ENCODE results near the gene PAMR1. TPM values are rescaled to one million over a fixed set of nuclear protein-coding genes. Genes with fewer than 3 reads are reported as not detected.

The PAMR1 gene
- total and polyA plus RNA-seq, 9 of the 15 experiments (the other 6 are each of a cell fraction or from before 2014, with no cell fraction given): not detected

- no peak for TF ChIP-seq ZNF197 (CRISPR knock-in tag; IDR thresholded peaks at IDR 0.05; ENCODE audit: low read depth)
- TF ChIP-seq MEF2D (tag; conservative IDR thresholded peaks at IDR 0.05; ENCODE audit: low read depth): no peak
- no peak for TF ChIP-seq XRCC4 (IDR thresholded peaks at IDR 0.05; ENCODE audit: extremely low read depth, insufficient read depth, insufficient read length)
- no peak for TF ChIP-seq SETDB1 (IDR thresholded peaks at IDR 0.05; ENCODE audit: low read length)
- TF ChIP-seq ID3 (CRISPR knock-in tag; IDR thresholded peaks at IDR 0.05): no peak
- TF ChIP-seq ID3 (tag; IDR thresholded peaks at IDR 0.05): no peak
- no peak for TF ChIP-seq NKRF (IDR thresholded peaks at IDR 0.05; ENCODE audit: borderline replicate concordance)
- no peak for TF ChIP-seq NR3C1 (CRISPR knock-in tag; IDR thresholded peaks at IDR 0.05)
- no peak for TF ChIP-seq MEF2A (IDR thresholded peaks at IDR 0.05; ENCODE audit: control insufficient read depth, low read depth, low read length)
Observed at GRCh38 chr11:35383953-35384352, 141.5 kb downstream of the PAMR1 start (continued).

Other genes starting within 250 kb of the PAMR1 start
- gene SLC1A2, start 106.1 kb downstream of the PAMR1 start, total RNA-seq (2014; rRNA removed): 0.05 TPM in 1 of 2 replicates, not detected in the other
- gene SLC1A2, start 106.1 kb downstream of the PAMR1 start, total RNA-seq (2014; rRNA removed; fragmentation: Illumina TruSeq; extraction: Trizol): not detected in 2 replicates
- gene SLC1A2, start 106.1 kb downstream of the PAMR1 start, total RNA-seq (2015; rRNA removed; fragmentation: Illumina TruSeq; extraction: Trizol): 0.07 TPM in 1 of 2 replicates, not detected in the other
- not detected in 2 replicates for gene SLC1A2, start 106.1 kb downstream of the PAMR1 start, total RNA-seq (2021)
- gene SLC1A2, start 106.1 kb downstream of the PAMR1 start, polyA plus RNA-seq (2011; rRNA removed): 0.03 TPM in 2 replicates
- gene SLC1A2, start 106.1 kb downstream of the PAMR1 start, polyA plus RNA-seq (2014; fragmentation: Illumina TruSeq; extraction: Trizol): not detected in 2 replicates
- gene SLC1A2, start 106.1 kb downstream of the PAMR1 start, polyA plus RNA-seq (2014; fragmentation: Nextera tagmentation; extraction: Ambion mirVana): not detected
- 0.04 TPM in 1 of 2 replicates, not detected in the other for gene SLC1A2, start 106.1 kb downstream of the PAMR1 start, polyA plus RNA-seq (2014; rRNA removed)
- gene FJX1, start 92.8 kb upstream of the PAMR1 start, total RNA-seq (2014; rRNA removed): 2.0 and 2.9 TPM in 2 replicates
- gene FJX1, start 92.8 kb upstream of the PAMR1 start, total RNA-seq (2014; rRNA removed; fragmentation: Illumina TruSeq; extraction: Trizol): 1.2 TPM in 2 replicates
- gene FJX1, start 92.8 kb upstream of the PAMR1 start, total RNA-seq (2015; rRNA removed; fragmentation: Illumina TruSeq; extraction: Trizol): 0.72 and 1.1 TPM in 2 replicates
- 2.7 and 3.7 TPM in 2 replicates for gene FJX1, start 92.8 kb upstream of the PAMR1 start, total RNA-seq (2021)
- gene FJX1, start 92.8 kb upstream of the PAMR1 start, polyA plus RNA-seq (2011; rRNA removed): 0.22 and 0.95 TPM in 2 replicates
- gene FJX1, start 92.8 kb upstream of the PAMR1 start, polyA plus RNA-seq (2014; fragmentation: Illumina TruSeq; extraction: Trizol): 0.64 and 0.66 TPM in 2 replicates
- under 1 TPM; 0.10 to 0.38 TPM for gene FJX1, start 92.8 kb upstream of the PAMR1 start, polyA plus RNA-seq (2014; fragmentation: Nextera tagmentation; extraction: Ambion mirVana)
- gene FJX1, start 92.8 kb upstream of the PAMR1 start, polyA plus RNA-seq (2014; rRNA removed): 0.58 and 0.84 TPM in 2 replicates
- gene TRIM44, start 137.2 kb upstream of the PAMR1 start, total RNA-seq (2014; rRNA removed): 20.7 and 37.0 TPM in 2 replicates
- gene TRIM44, start 137.2 kb upstream of the PAMR1 start, total RNA-seq (2014; rRNA removed; fragmentation: Illumina TruSeq; extraction: Trizol): 38.0 and 40.3 TPM in 2 replicates
- gene TRIM44, start 137.2 kb upstream of the PAMR1 start, total RNA-seq (2015; rRNA removed; fragmentation: Illumina TruSeq; extraction: Trizol): 30.3 and 31.9 TPM in 2 replicates
- gene TRIM44, start 137.2 kb upstream of the PAMR1 start, total RNA-seq (2021): 52.3 and 62.5 TPM in 2 replicates
- 101 and 105 TPM in 2 replicates for gene TRIM44, start 137.2 kb upstream of the PAMR1 start, polyA plus RNA-seq (2011; rRNA removed)
- gene TRIM44, start 137.2 kb upstream of the PAMR1 start, polyA plus RNA-seq (2014; fragmentation: Illumina TruSeq; extraction: Trizol): 79.0 and 89.1 TPM in 2 replicates
- gene TRIM44, start 137.2 kb upstream of the PAMR1 start, polyA plus RNA-seq (2014; fragmentation: Nextera tagmentation; extraction: Ambion mirVana): 10 to 100 TPM in 1 of 2 experiments, 1 to 10 TPM in 1; 8.3 to 12.1 TPM
- gene TRIM44, start 137.2 kb upstream of the PAMR1 start, polyA plus RNA-seq (2014; rRNA removed): 20.9 and 37.2 TPM in 2 replicates

All from K562 (cell line).